Stimulated activated CD4-positive, alpha-beta T cell treated with anti-CD3 and anti-CD28 coated beads, TNF-alpha, amount 100 ng/mL, for 24 hours (primary cell): ENCODE results near the gene CBFA2T2.
A peak's percentile ranks its signal among the peaks of the same experiment; 100 is the strongest.
"Not testable (repeated sequence)": the region's sequence is repeated elsewhere in the genome, so short reads cannot be mapped to it uniquely, and the experiment has no call there.

Source experiments
- DNase-seq, 3 experiments: peaks; one replicate each; pipeline ENCODE4 v3.0.0-alpha.2; 2020; ENCODE audit warnings: low read depth in 3 of 3

The CBFA2T2 gene

DNA sequence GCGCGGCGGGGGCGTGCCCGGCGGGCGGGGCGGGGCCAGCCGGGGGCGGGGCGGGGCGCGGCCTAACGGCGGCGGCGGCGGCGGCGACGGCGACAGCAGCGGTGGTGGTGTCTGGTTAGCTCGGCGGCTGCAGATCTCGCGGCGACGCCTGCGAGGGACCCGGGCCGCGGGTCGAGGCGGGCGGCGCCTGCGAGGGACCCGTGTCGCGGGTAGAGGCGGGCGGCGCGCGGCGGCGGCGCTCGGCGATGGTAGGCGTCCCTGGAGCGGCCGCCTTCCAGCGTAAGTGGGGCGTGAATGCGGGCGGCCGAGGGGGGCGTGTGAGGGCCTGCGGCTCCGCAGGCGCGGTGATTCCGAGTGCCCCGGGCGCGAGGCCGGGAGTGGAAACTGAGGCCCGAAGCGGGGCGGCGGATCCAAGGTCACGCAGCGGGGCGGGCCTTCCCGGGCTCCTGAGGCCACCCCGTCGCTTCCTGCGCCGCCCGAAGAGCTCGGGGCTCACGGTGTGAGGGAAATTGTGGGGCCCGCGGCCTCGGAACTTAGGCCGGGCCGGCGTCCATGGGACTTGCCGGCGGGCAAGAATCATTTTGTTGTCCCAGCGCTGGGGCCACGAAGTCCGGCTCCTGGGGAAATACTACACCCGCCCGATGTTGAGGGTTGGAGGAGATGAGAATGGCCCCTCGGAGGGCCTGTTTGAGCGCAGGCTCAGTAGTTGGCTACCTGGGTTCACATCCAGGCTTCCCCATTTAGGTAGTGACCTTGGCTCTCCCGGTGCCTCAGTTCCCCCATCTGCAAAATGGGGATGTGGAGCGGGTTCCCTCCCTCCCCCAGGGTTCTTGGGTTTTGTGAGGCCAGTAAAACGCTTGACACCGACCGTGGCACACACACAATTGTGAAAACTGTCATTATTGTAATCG is at the start of gene CBFA2T2:
TSS of gene CBFA2T2 (plus strand) at position 74 of the 911 bp plus-strand sequence. CDS start at position 246, 172 bp downstream.
- DNase-seq = peak in 2 of 3 experiments; percentile 1 to 13

- DNase-seq = not testable (repeated sequence)
Measured at GRCh38 chr20:33440562-33440961, 49.3 kb upstream of the CBFA2T2 start.

DNA sequence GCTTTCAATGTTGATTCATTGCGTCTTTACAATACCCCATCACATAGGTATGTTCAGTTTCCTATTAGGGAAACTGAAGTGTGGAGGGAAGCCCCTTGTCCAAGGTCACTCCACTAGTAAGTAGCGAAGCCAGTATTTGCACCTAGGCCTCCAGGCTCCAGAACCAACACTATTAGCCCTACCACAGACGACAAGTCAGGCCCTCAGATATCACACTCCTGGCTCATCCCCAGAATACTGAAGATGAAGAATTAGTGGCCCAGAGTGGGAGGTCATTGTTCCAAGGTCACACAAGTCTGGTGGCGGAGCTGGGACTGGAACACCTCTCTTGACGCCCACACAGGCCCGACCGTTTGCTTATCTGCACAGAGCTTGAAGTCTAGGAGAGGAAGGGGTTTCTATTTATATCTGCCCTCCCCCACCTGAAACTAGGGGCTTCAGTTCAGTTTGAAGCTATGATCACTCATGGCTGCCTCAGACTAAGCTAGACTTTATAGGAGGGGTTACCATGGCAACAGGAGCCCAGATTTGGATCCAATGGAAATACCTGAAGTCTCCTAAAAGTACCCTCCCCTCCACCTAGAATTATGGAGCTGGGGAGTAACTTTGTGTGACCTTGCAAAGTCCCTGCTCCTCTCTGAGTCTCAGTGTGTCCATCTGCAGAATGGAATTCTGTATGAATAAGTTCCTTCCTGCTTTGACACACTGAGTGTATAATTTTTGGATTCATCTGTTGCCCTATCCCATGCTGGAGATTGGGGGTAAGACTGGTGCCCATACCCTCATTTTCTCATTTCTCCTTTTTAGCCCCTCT is 48.5 kb upstream of the CBFA2T2 start:
- DNase-seq = no peak

- no peak for DNase-seq
Measured at GRCh38 chr20:33442136-33443005, 47.5 kb upstream of the CBFA2T2 start.

DNA sequence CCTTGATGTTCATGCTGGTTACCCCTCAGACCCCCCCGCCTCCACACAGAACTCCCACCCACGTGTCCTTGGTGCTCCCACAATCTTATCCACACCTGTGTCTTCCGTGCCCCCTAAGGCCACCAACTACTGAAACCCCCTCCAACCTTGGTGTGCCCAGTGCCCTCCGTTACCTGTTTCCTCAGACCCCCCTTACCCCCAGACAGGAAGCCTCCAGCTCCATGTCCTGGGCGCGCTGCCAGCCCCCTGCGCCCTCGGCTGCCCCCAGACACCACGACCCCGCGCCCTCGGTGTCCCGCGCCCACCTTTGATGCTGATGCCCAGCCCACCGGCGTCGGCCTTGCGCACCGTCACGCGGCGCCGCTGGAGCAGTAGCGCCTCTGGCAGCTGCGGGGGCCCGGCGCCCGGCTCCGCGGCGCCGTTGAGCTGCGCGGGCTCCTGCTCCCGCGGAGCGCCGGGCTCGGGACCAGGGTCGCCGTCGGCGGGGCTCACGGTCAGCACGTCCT is 46.8 kb upstream of the CBFA2T2 start:
- peak in 1 of 3 experiments; percentile 19 for DNase-seq

- peak; percentile 71 to 93 (median 74) for DNase-seq
Measured at GRCh38 chr20:33443512-33444239, 46.2 kb upstream of the CBFA2T2 start, which contains the start of gene SNTA1. SNTA1 (minus strand) TSS chr20:33443763; CDS start chr20:33443620, 143 bp downstream.

DNA sequence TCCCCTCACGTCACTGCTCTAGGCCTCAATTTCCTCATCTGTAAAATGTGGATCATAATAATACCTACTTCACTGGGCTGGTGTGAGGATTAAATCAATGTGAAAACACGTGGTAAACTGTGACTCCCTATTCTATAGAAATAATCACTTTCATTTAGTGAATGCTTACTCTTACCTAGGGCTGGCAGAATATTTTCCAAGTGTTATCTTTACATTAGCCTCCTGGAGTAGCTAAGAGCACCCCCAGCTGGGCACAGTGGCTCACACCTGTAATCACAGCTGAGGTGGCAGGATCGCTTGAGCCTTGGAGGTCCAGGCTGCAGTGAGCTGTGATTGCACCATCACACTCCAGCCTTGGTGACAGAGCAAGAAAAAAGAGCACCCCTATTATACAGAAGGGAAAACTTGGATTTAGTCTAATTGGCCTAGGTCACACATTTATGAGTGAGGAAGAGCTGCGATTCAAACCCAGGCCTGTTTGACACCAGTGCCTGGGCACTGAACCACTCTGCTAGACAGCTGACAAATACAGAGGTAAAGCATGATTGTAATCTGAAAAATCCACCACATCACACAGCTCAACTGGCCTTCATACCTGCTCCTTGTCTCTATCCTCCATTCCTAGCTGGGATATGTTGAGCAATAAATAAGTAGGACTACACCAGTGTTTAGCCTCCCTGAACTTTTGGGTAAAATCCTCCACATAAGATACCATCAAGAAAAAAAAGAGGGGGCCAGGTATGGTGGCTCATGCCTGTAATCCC is 44.9 kb upstream of the CBFA2T2 start:
- peak in 1 of 3 experiments; percentile 22 for DNase-seq

- no peak for DNase-seq
Measured at GRCh38 chr20:33445881-33446625, 43.8 kb upstream of the CBFA2T2 start.

DNA sequence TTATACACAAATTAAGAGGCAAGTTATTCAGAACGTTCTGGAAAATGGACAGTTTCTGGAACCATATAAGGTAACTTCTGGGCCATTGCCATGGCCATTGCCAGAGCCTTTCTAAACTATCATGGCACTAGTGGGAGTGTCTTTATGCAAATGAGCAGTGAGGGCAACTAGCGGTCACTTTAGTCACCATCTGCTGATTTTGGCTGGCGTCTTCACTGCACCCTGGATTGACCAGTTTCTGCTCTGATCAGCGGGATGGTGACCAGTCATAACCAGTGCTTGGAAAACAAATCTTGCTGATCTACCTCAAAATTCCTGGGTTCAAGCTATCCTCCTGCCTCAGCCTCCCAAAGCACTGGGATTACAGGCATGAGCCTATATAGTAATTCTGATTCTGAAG is 39.0 kb upstream of the CBFA2T2 start:
- DNase-seq = no peak

DNA sequence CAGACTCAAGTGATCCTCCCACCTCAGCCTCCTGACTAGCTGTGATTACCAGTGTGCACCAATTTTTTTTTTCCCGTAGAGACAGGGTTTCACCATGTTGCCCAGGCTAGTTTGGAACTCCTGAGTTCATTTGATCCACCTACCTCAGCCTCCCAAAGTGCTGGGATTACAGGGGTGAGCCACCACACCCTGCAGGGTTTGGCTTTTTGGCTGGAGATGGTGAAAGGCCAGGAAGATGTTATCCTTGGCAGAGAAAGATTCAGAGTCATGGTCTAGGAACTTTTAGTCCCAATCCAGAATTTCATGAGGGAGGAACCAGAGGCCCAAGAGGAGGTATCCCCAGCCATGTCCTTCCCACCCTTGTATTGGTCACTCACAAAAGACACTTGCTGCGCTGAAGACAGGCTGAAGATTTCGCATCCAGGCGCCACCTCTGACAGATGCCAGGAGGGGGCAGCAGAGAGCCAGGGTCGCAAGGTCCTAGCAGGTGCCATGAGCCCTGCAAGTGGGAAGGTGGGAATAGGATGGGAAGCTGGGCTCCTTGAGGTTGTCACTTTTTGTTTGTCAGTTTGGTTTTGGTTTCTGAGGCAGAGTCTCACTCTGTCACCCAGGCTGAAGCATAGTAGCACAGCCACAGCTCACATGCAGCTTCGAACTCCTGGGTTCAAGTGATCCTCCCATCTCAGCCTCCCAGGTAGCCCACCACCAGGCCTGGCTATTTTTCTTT is 32.8 kb upstream of the CBFA2T2 start:
- DNase-seq = peak; percentile 59 to 79 (median 68)

- DNase-seq = no peak
Measured at GRCh38 chr20:33459599-33459998, 30.3 kb upstream of the CBFA2T2 start.

GRCh38 chr20:33460711-33461110 is 29.2 kb upstream of the CBFA2T2 start:
- no peak for DNase-seq

- DNase-seq = no peak
Measured at GRCh38 chr20:33463332-33464101, 26.4 kb upstream of the CBFA2T2 start.

DNA sequence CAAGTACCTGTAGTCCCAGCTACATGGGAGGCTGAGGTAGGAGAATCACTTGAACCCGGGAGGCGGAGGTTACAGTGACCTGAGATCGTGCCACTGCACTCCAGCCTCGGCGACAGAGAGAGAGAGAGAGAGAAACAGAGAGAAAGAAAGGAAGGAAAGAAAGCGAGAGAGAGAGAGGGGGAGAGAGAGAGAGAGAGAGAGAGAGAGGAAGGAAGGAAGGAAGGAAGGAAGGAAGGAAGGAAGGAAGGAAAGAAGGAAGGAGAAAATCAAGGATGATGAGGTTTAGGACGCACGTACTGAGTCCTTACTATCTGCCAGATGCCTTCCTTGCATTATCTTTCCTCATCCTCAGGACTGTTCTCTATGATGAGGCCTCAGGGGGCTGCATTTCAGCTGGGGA is 25.1 kb upstream of the CBFA2T2 start:
- not testable (repeated sequence) for DNase-seq

DNA sequence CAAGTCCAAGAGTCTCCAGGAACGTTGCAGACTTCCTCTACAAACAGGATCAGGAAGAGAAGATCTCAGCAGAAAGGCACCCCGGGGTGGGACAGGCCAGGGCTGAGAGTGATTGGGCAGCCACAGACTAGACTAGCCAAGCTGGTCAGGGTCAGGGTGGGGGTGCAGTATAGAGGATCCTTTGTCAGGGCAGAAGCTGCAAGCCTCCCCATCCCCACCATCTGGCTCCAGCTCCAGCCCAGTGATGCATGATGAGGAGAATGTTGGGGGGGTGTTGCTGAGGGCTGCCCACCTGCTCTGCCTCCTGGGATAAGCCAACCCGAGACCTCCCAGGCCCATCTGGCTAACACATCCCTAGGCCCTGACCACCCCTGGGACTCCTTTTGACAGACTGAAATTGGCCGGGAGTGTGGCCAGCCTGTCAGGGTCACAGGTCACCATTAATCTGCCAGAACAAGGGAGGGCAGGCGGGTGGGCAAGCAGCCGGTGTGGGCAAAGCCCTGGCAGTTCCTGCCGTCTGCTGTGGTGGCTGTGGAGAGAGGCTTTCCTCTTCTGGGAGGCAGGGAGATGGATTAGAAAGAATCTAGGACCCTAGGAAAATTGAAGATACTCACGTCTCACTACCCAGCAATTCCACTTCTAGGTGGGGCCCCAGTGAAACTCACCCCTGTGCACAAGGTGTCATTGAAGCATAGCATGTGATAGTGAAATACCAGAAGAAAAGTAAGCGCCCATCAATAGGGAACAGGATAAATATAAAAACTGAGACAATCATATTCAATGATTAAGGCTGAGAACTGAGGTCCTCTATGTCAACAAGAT is 24.2 kb upstream of the CBFA2T2 start:
- no peak for DNase-seq

DNA sequence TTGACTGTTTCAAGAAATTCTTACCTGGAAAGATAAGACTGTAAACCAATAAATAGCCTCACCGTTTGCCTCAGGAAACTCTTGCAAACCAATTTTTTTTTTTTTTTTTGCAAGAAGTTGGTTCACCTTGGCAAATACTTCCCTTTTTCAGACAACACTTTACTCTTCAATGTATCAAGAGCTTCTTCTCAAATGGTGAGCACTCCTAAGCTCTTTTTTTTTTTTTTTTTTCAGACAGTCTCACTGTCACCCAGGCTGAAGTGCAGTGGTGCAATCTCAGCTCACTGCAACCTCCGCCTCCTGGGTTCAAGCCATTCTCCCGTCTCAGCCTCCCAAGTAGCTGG is 23.6 kb upstream of the CBFA2T2 start:
- DNase-seq = no peak

DNA sequence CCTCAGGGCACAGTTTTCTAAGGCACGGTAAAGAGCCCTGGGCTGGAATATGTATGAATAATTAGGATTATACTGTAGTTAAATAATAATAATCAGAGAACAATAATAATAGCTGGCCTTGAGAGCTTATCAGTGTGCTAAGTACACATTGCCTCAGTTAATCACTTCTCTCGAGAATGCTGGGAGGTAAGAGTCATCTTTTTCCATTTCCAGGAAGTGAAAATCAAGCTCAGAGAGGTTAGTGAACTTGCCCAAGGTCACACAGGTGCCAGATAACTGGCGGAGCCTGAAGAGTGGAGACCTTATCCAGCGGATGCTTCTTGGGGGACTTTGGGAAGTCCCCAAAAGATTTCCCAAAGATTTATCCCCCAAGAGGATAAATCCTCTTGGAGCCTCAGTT is 19.4 kb upstream of the CBFA2T2 start:
- DNase-seq = no peak
